Panc1 (cell line): ENCODE measurements around the gene GNPAT. TPM values are rescaled to one million over a fixed set of nuclear protein-coding genes. Genes with fewer than 3 reads are reported as not detected.

ENCODE experiments used
- ATAC-seq: fragments of 200-7000 bp; cut with Tn5 transposase; 2 replicates; pipeline ENCODE4 v1.9.1; 2020; ENCODE audit warnings: mild to moderate bottlenecking, moderate library complexity
- BruUV-seq: library from RNA; stranded (reverse); fragments of 400-500 nt; replicated peaks from 2 replicates; lab custom pipeline; 2021; lab: Mats Ljungman, UMichigan
- CTCF ChIA-PET: fragments of 300-600 bp; sonication (Branson Sonifier 250); formaldehyde crosslinking; loops from one replicate; lab custom pipeline; 2022; ENCODE audit warnings: antibody characterized with exemption; lab: Charles Lee
- POLR2A ChIA-PET: fragments of 300-600 bp; sonication (Branson Sonifier 250); formaldehyde crosslinking; loops from one replicate; lab custom pipeline; 2022; ENCODE audit warnings: antibody characterized with exemption; lab: Charles Lee
- DNase-seq: peaks from one replicate; pipeline ENCODE4 v3.0.0-alpha.2; 2010; ENCODE audit warnings: low read depth, low spot score
- H3K27ac ChIP-seq: 2 replicates; pipeline ENCODE4 v1.5.1; 2011; ENCODE audit warnings: mild to moderate bottlenecking, low read length, inconsistent platforms
- H3K27me3 ChIP-seq: fragments of 200-500 bp; sonication (Bioruptor generic); 2 replicates; pipeline ENCODE4 v1.6.0; 2014; ENCODE audit warnings: low read length, inconsistent platforms; ENCODE audit not compliant: control insufficient read depth, insufficient read depth
- H3K36me3 ChIP-seq: fragments of 200-500 bp; sonication (Bioruptor generic); 2 replicates; pipeline ENCODE4 v1.5.1; 2014; ENCODE audit warnings: inconsistent platforms, mild to moderate bottlenecking, low read length, moderate library complexity; ENCODE audit not compliant: control insufficient read depth, insufficient read depth
- H3K4me1 ChIP-seq: 2 replicates; pipeline ENCODE4 v1.5.1; 2011; ENCODE audit warnings: inconsistent platforms, mild to moderate bottlenecking, low read length, moderate library complexity; ENCODE audit not compliant: control insufficient read depth, insufficient read depth
- H3K4me3 ChIP-seq, 2 experiments: 2 replicates each; pipeline ENCODE4 v1.5.1; 2011 to 2012; ENCODE audit warnings: low read depth in 2 of 2, low read length in 2 of 2, mild to moderate bottlenecking in 2 of 2, inconsistent platforms in 1 of 2, moderate library complexity in 1 of 2
- H3K9me3 ChIP-seq: fragments of 200-500 bp; sonication (Bioruptor generic); 2 replicates; pipeline ENCODE4 v1.5.1; 2014; ENCODE audit warnings: low read depth, mild to moderate bottlenecking, inconsistent platforms, low read length, moderate library complexity; ENCODE audit not compliant: control insufficient read depth, insufficient read depth
- CTCF ChIP-seq: fragments of 450-650 bp; IDR thresholded peaks from 2 replicates; pipeline ENCODE4 v1.5.1; 2017; ENCODE audit warnings: mild to moderate bottlenecking
- POLR2AphosphoS5 ChIP-seq: IDR thresholded peaks from 2 replicates; pipeline ENCODE4 v1.6.1; 2012; ENCODE audit warnings: mild to moderate bottlenecking, low read depth, low read length, moderate library complexity
- REST ChIP-seq, 2 experiments: IDR thresholded peaks; 2 replicates each; pipeline ENCODE4 v1.6.1; 2011 to 2012; ENCODE audit warnings: low read depth in 2 of 2, control low read depth in 1 of 2, low read length in 1 of 2, mild to moderate bottlenecking in 1 of 2, moderate library complexity in 1 of 2; ENCODE audit not compliant: insufficient read depth in 1 of 2
- SIN3A ChIP-seq: IDR thresholded peaks from 2 replicates; pipeline ENCODE4 v1.6.1; 2012; ENCODE audit warnings: low read depth, mild to moderate bottlenecking, low read length, moderate library complexity, borderline replicate concordance; ENCODE audit not compliant: insufficient read depth
- TCF7L2 ChIP-seq: IDR thresholded peaks from 2 replicates; pipeline ENCODE4 v1.6.1; 2011; ENCODE audit warnings: mild to moderate bottlenecking, low read depth, low read length, inconsistent platforms
- in situ Hi-C: cut with HindIII; loops from 2 replicates; pipeline ENCODE4 v1.10.0; 2016; ENCODE audit warnings: low sequenced_read_pairs, low pct_unique_long_range_greater_than_20kb
- intact Hi-C: fragments of 100-400 bp; cut with micrococcal nuclease; formaldehyde crosslinking; loops from one replicate; pipeline ENCODE4 v1.10.0; 2022; ENCODE audit not compliant: unreplicated experiment
- total RNA-seq: library from RNA; stranded (reverse); gene quantifications from one replicate; pipeline ENCODE4 v1.2.1, GENCODE V29; 2021; ENCODE audit not compliant: unreplicated experiment

GNPAT gene
- total RNA-seq, 1 experiment from 2014 or later = 42.5 TPM

GRCh38 chr1:231201979-231202633 lies 38.9 kb upstream of the GNPAT start:
- Histone ChIP-seq H3K27me3 (peaks cover 13% of the 10 kb centered on the region), H3K36me3 (no peaks in the 10 kb centered on the region), H3K4me3 (no peak overlapping the region), H3K27ac (no peak overlapping the region), H3K4me1 (no peaks in the 10 kb centered on the region), H3K9me3 (no peaks in the 10 kb centered on the region)
- intact Hi-C loops (no loop called here), in situ Hi-C loops (no loop called here)
- ATAC-seq (no peak), DNase-seq (no peak)
- ChIA-PET CTCF (no interaction called here), POLR2A (no interaction called here)
- BruUV-seq = no TSS peak
- no peak for TF ChIP-seq CTCF
- TF ChIP-seq REST (IDR thresholded peaks at IDR 0.05; ENCODE audit: insufficient read depth in 1 of 2, low read depth in 2 of 2, low read length in 1 of 2) = no peak
- TF ChIP-seq TCF7L2 = no peak
- no peak for TF ChIP-seq SIN3A
- TF ChIP-seq POLR2AphosphoS5 = no peak

- Histone ChIP-seq H3K4me1 (no peaks in the 10 kb centered on the region), H3K36me3 (no peaks in the 10 kb centered on the region), H3K27me3 (peaks cover 13% of the 10 kb centered on the region), H3K9me3 (no peaks in the 10 kb centered on the region), H3K27ac (no peak overlapping the region), H3K4me3 (no peak overlapping the region)
- TF ChIP-seq TCF7L2 (no peak), POLR2AphosphoS5 (no peak), SIN3A (no peak), CTCF (no peak), REST (IDR thresholded peaks at IDR 0.05; ENCODE audit: insufficient read depth in 1 of 2, low read depth in 2 of 2, low read length in 1 of 2) (no peak)
- DNase-seq (no peak), ATAC-seq (peak; percentile 53; the same call in 1 of the 2 replicates)
- BruUV-seq = no TSS peak
- intact Hi-C loops = no loop called here
- ChIA-PET POLR2A (no interaction called here), CTCF (no interaction called here)
- in situ Hi-C loops = no loop called here
These were observed 37.6 kb upstream of the GNPAT start for GRCh38 chr1:231203259-231204057.
